Osteoblast (primary cell): ENCODE data around the gene SLC9A1. TPM values are rescaled to one million over a fixed set of nuclear protein-coding genes. Genes with fewer than 3 reads are reported as not detected.
A peak's percentile ranks its signal among the peaks of the same experiment; 100 is the strongest.

ENCODE experiments used
- DNase-seq: peaks from one replicate; pipeline ENCODE4 v3.0.0; 2011; ENCODE audit warnings: low spot score, mixed read lengths; ENCODE audit not compliant: insufficient read length; ENCODE audit errors: missing footprints
- H2AFZ ChIP-seq: 2 replicates; pipeline ENCODE4 v1.6.0; 2011; ENCODE audit warnings: mild to moderate bottlenecking, low read length
- H3K27ac ChIP-seq: 2 replicates; pipeline ENCODE4 v1.5.1; 2011; ENCODE audit warnings: mild to moderate bottlenecking, low read depth, low read length, moderate library complexity
- H3K27me3 ChIP-seq: 2 replicates; pipeline ENCODE4 v1.6.0; 2012; ENCODE audit warnings: mild to moderate bottlenecking, control low read depth, inconsistent platforms, low read length, moderate library complexity; ENCODE audit not compliant: insufficient read depth
- H3K36me3 ChIP-seq: 2 replicates; pipeline ENCODE4 v1.5.1; 2011; ENCODE audit warnings: mild to moderate bottlenecking, low read length, control low read depth, moderate library complexity; ENCODE audit not compliant: insufficient read depth
- H3K4me1 ChIP-seq: 2 replicates; pipeline ENCODE4 v1.5.1; 2011; ENCODE audit warnings: mild to moderate bottlenecking, low read length, control low read depth, moderate library complexity; ENCODE audit not compliant: insufficient read depth
- H3K4me2 ChIP-seq: 2 replicates; pipeline ENCODE4 v1.6.0; 2011; ENCODE audit warnings: mild to moderate bottlenecking, low read length; ENCODE audit not compliant: insufficient read depth
- H3K4me3 ChIP-seq: fragments of 200-600 bp; sonication (generic); 3 replicates; pipeline ENCODE4 v1.5.1; 2012; ENCODE audit warnings: mild to moderate bottlenecking, low read length, inconsistent platforms; ENCODE audit not compliant: insufficient read depth
- H3K79me2 ChIP-seq: 2 replicates; pipeline ENCODE4 v1.6.0; 2012; ENCODE audit warnings: mild to moderate bottlenecking, low read length, control low read depth, inconsistent platforms; ENCODE audit not compliant: insufficient read depth
- H3K9me3 ChIP-seq: 2 replicates; pipeline ENCODE4 v1.5.1; 2011; ENCODE audit warnings: low read depth, low read length, control low read depth
- H4K20me1 ChIP-seq: 2 replicates; pipeline ENCODE4 v1.6.0; 2012; ENCODE audit warnings: mild to moderate bottlenecking, low read length, control low read depth; ENCODE audit not compliant: insufficient read depth
- CTCF ChIP-seq: IDR thresholded peaks from 2 replicates; pipeline ENCODE4 v1.5.1; 2011; ENCODE audit warnings: mild to moderate bottlenecking, low read depth, low read length, moderate library complexity; ENCODE audit errors: extremely low read depth
- total RNA-seq: library from RNA; depleted of rRNA; stranded (reverse); fragments of >200 nt; gene quantifications from 2 replicates; pipeline ENCODE4 v1.2.3, GENCODE V29; 2012

Gene SLC9A1
- total RNA-seq, 1 donor, result 7.6 TPM

- peaks cover 6% of the 10 kb centered on the region for H3K36me3 ChIP-seq
- no peaks in the 10 kb centered on the region for H3K9me3 ChIP-seq
- H3K79me2 ChIP-seq, result peaks cover 11% of the 10 kb centered on the region
- TF ChIP-seq CTCF, result no peak
- H3K27me3 ChIP-seq, result no peaks in the 10 kb centered on the region
- no peaks in the 10 kb centered on the region for H4K20me1 ChIP-seq
- no peak overlapping the region for H2AFZ ChIP-seq
- DNase-seq, result peak; percentile 82
- no peak overlapping the region for H3K4me2 ChIP-seq
- H3K27ac ChIP-seq, result no peak overlapping the region
- peaks cover 14% of the 10 kb centered on the region for H3K4me1 ChIP-seq
- no peak overlapping the region for H3K4me3 ChIP-seq
These were observed 48.2 kb downstream of the SLC9A1 start for GRCh38 chr1:27106561-27107323.

DNA sequence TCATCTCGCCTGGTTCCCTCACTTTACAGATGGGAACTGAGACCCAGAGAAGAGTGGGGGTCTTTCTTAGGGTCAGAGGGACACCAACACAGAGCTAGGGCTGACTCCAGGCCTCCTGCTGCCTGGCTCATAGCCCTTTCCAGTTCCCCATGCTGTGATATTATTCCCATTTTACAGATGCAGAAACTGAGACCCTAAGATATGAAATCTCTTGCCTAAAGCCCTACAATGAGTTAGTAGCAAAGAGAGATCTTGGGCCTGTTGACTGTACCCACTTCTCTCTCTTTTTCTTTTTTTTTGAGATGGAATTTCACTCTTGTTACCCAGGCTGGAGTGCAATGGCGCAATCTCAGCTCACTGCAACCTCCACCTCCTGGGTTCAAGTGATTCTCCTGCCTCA lies 49.9 kb downstream of the SLC9A1 start:
- no peak overlapping the region for H3K27ac ChIP-seq

DNA sequence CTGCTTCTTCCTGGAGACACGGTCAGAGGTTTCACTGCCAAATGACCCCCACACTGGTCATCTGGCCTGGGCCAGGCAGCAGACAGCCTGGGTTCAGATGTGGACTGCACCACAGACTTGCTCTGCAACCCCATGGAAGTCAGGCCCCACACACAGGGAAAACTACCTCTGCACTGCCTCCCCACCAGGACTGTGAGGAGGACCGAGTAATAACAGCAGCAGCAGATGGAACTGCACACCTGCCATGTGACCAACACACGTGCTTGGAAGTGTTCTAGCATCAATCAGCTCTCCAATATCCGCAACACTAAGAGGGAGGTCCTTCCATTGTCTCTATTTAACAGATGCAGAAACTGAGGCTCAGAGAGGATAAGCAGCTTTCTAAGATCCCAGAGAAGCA lies 51.4 kb downstream of the SLC9A1 start:
- Histone ChIP-seq H2AFZ (no peak overlapping the region), H3K4me2 (no peak overlapping the region), H3K79me2 (no peaks in the 10 kb centered on the region), H4K20me1 (no peaks in the 10 kb centered on the region), H3K9me3 (no peaks in the 10 kb centered on the region), H3K4me1 (peaks cover 24% of the 10 kb centered on the region), H3K4me3 (no peak overlapping the region), H3K27ac (no peak overlapping the region), H3K27me3 (no peaks in the 10 kb centered on the region), H3K36me3 (peaks cover 6% of the 10 kb centered on the region)
- DNase-seq, result no peak
- TF ChIP-seq CTCF, result no peak

More for the DNA sequence above, 49.9 kb downstream of the SLC9A1 start:
- Histone ChIP-seq H2AFZ (no peak overlapping the region), H4K20me1 (no peaks in the 10 kb centered on the region), H3K36me3 (peaks cover 6% of the 10 kb centered on the region), H3K27me3 (no peaks in the 10 kb centered on the region), H3K4me3 (no peak overlapping the region), H3K79me2 (peaks cover 2% of the 10 kb centered on the region), H3K4me2 (no peak overlapping the region), H3K4me1 (peaks cover 9% of the 10 kb centered on the region), H3K9me3 (no peaks in the 10 kb centered on the region)
- TF ChIP-seq CTCF, result no peak
- no peak for DNase-seq

- TF ChIP-seq CTCF, result peak; percentile 92
- H3K27me3 ChIP-seq, result no peaks in the 10 kb centered on the region
- H3K36me3 ChIP-seq, result peaks cover 6% of the 10 kb centered on the region
- H4K20me1 ChIP-seq, result no peaks in the 10 kb centered on the region
- H3K9me3 ChIP-seq, result no peaks in the 10 kb centered on the region
- no peak overlapping the region for H2AFZ ChIP-seq
- DNase-seq, result peak; percentile 96
- no peak overlapping the region for H3K27ac ChIP-seq
- H3K4me2 ChIP-seq, result no peak overlapping the region
- no peaks in the 10 kb centered on the region for H3K79me2 ChIP-seq
- H3K4me1 ChIP-seq, result peaks cover 26% of the 10 kb centered on the region
- H3K4me3 ChIP-seq, result no peak overlapping the region
These were observed 52.0 kb downstream of the SLC9A1 start for GRCh38 chr1:27102707-27103468.
